Loucy (cell line): ENCODE measurements around the gene RAB33A.

Experiments
- CTCF ChIP-seq: fragments of 200-600 bp; sonication (generic); conservative IDR thresholded peaks from 2 replicates; pipeline ENCODE4 v1.5.1; 2014; ENCODE audit warnings: mild to moderate bottlenecking, antibody characterized with exemption, low read length
- EZH2phosphoT487 ChIP-seq: fragments of 200-600 bp; IDR thresholded peaks from 2 replicates; pipeline ENCODE4 v1.6.1; 2018; ENCODE audit warnings: antibody characterized with exemption, mild to moderate bottlenecking, moderate library complexity, borderline replicate concordance

- TF ChIP-seq CTCF (no peak), EZH2phosphoT487 (no peak)
Observed at GRCh38 chrX:130159776-130160175, 12.0 kb upstream of the RAB33A start.
